Activated CD8-positive, alpha-beta memory T cell treated with anti-CD3 and anti-CD28 coated beads for 24 hours (primary cell): ENCODE measurements around the gene SLC16A10.

Experiments
- DNase-seq: peaks from one replicate; pipeline ENCODE4 v3.0.0-alpha.2; 2020

SLC16A10 gene

DNA sequence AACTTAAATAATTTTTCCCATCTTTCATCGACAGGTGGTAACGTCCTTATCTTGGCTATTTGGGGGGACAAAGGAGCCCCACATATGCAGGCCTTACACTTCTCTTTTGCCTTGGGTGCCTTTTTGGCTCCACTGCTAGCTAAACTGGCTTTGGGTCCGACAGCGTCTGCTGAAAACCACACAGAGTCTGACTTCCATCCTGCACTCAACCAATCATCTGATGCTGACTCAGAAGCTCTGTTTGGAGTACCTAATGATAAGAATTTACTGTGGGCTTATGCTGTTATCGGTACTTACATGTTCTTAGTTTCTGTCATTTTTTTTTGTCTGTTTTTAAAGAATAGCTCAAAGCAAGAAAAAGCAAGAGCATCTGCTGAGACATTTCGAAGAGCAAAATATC, 178.5 kb downstream of the SLC16A10 start:
- no peak for DNase-seq

DNA sequence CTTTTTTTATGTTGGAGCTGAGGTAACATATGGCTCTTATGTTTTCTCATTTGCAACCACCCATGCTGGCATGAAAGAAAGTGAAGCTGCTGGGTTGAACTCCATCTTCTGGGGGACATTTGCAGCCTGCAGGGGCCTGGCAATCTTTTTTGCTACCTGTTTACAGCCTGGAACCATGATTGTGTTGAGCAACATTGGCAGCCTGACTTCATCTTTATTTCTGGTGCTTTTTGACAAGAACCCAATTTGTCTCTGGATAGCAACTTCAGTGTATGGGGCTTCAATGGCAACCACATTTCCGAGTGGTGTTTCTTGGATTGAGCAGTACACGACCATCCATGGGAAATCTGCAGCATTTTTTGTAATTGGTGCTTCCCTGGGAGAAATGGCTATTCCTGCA, 179.0 kb downstream of the SLC16A10 start:
- DNase-seq, result no peak

DNA sequence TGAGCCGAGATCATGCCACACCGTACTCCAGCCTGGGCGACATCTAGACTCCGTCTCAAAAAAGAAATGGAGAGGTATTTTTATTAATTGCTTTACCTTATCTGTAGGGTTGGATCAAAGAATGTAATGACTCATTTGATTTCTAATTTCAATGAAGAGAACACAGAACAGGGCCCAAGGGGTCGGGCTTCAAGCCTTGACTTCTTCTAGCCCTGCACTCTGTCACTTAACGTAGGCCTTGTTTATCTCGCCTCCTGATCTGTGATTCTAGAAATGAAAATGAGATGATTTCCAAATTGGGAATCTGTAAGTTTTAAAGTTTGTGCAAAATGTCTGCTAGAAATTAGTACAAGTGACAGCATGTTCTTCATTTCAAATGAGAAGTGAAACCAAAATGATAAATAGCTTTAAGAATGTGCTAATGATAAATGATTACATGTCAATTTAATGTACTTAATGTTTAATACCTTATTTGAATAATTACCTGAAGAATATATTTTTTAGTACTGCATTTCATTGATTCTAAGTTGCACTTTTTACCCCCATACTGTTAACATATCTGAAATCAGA, 180.5 kb downstream of the SLC16A10 start:
- DNase-seq, result no peak

DNA sequence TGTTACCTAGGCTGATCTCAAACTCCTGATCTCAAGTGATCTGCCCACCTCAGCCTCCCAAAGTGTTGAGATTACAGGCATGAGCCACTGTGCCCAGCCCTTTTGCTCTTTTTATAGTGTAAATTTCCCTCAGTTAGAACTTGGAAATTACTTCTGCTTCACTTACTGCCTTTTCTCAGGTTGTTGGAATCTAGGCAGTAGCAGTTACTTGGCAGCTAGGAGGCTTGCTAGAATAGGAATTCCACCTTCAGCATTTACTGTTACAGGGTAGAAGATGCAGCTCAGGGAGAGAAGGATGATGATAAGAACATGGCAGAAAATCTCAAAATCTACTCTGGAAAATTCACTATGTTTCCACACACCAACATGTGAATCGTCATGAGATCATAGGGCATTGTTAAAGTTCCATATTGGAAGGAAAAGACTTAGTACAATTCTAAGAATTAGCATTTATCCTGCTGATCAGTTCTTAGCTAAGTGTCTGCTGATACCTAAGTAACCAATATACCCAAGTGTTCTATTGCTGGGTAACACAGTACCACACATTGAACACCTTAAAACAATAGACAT, 182.2 kb downstream of the SLC16A10 start:
- no peak for DNase-seq

- no peak for DNase-seq
These were observed 182.8 kb downstream of the SLC16A10 start for GRCh38 chr6:111270121-111270520.

GRCh38 chr6:111274593-111275217, 187.4 kb downstream of the SLC16A10 start:
- DNase-seq, result no peak

DNA sequence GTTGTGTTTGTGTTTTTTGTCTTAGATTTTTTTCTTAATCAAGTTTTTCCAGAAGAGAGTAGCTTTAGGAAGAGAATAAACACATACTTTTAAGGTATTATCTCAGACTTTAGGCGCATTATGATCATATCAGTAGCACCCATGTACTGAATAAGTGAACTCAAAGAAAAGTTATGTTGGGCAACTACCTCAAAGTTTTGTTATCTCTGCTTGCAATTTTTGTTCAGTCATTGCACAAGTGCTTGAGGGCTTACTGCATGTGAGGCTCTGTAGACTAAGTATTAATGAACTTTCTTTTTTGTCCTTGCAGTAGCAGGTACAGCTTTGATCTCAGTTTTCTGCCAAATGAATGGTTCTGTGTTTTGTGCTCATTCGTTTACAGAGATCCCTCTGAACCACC, 189.0 kb downstream of the SLC16A10 start:
- no peak for DNase-seq

DNA sequence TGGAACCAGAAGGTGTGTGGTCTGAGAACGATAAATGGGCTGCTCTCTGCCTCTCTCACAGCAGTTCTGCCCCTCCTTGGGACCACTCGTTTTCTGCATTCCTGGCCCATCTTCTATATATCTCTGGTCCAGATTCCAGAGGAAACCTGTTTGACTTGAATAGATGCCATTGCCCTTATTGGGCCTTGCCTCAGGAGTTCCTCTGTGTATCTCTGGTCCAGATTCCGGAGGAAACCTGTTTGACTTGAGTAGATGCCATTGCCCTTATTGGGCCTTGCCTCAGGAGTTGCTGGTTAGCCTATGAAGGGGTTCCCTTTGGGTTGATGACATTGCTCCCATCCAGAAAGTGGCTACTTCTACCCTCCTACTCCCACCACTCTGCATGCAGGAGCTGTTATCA, 189.4 kb downstream of the SLC16A10 start:
- DNase-seq, result no peak

GRCh38 chr6:111277819-111278218, 190.5 kb downstream of the SLC16A10 start:
- DNase-seq, result no peak

DNA sequence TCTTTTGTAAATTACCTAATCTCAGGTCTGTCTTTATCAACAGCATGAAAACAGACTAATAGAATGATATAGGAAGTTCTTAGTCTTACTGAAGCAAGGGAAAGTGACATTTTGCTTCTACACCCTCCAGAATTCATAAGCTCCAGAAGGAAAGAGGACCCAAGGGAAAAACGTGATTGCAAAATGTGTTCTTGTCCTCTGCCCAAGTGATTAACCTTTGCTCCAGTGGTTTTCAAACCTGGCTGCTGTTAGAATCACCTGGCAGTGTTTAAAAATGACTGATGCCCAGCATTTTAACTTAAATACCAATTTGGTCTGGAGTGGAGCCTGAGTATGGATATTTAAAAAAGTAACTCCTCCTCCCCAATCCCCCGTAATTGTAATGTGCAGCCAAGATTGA, 191.4 kb downstream of the SLC16A10 start:
- no peak for DNase-seq

GRCh38 chr6:111280445-111280955, 193.2 kb downstream of the SLC16A10 start:
- no peak for DNase-seq
